HEK293 (cell line): ENCODE data around the gene PLEKHG7.

Source experiments
- CTCF ChIA-PET: fragments of 350-600 bp; formaldehyde crosslinking; extraction: SDS; loops from one replicate; lab custom pipeline; 2021; ENCODE audit warnings: antibody characterized with exemption; lab: Yijun Ruan, JAX
- POLR2A ChIA-PET: fragments of 300-600 bp; formaldehyde crosslinking; extraction: SDS; loops from one replicate; lab custom pipeline; 2020; ENCODE audit warnings: antibody characterized with exemption, inconsistent platforms; lab: Yijun Ruan, JAX
- H3K27ac ChIP-seq: fragments of 200-500 bp; sonication (Bioruptor generic); 2 replicates; pipeline ENCODE4 v1.5.1; 2014; ENCODE audit warnings: low read depth, low read length, control low read depth, inconsistent platforms; ENCODE audit errors: extremely low read depth
- H3K36me3 ChIP-seq, 2 experiments: fragments of 200-500 bp in 1 of 2; sonication (Bioruptor generic) in 1 of 2; 1 replicate in 1 of 2; 2 replicates in 1 of 2; pipeline ENCODE4 v1.5.1; 2014 to 2017; ENCODE audit warnings: inconsistent platforms in 2 of 2, low read length in 2 of 2; ENCODE audit not compliant: control insufficient read depth in 2 of 2, insufficient read depth in 1 of 2
- H3K4me1 ChIP-seq: fragments of 200-500 bp; sonication (Bioruptor generic); 2 replicates; pipeline ENCODE4 v1.5.1; 2014; ENCODE audit warnings: mild to moderate bottlenecking, low read length, inconsistent platforms; ENCODE audit not compliant: control insufficient read depth, insufficient read depth
- H3K4me3 ChIP-seq: 2 replicates; pipeline ENCODE4 v1.5.1; 2011; ENCODE audit warnings: low read depth, mild to moderate bottlenecking, control low read depth, low read length, moderate library complexity
- H3K9me3 ChIP-seq: fragments of 200-500 bp; sonication (Bioruptor generic); 2 replicates; pipeline ENCODE4 v1.5.1; 2014; ENCODE audit warnings: low read depth, low read length, inconsistent platforms; ENCODE audit not compliant: control insufficient read depth, insufficient read depth
- KLF10 ChIP-seq: fragments of 450-650 bp; IDR thresholded peaks from 2 replicates; pipeline ENCODE4 v1.5.1; 2018; ENCODE audit warnings: missing biosample characterization, mild to moderate bottlenecking, missing genetic modification characterization
- KLF8 ChIP-seq: fragments of 450-650 bp; formaldehyde crosslinking; IDR thresholded peaks from 2 replicates; pipeline ENCODE4 v1.5.1; 2016; ENCODE audit warnings: missing biosample characterization, missing genetic modification characterization
- MEIS1 ChIP-seq: sonication (generic); formaldehyde crosslinking; IDR thresholded peaks from 2 replicates; pipeline ENCODE4 v1.8.1; 2022; ENCODE audit warnings: missing genetic modification reagents, mild to moderate bottlenecking, borderline replicate concordance
- OVOL3 ChIP-seq: fragments of 450-650 bp; formaldehyde crosslinking; IDR thresholded peaks from 2 replicates; pipeline ENCODE4 v1.5.1; 2016; ENCODE audit warnings: missing biosample characterization, missing genetic modification characterization
- PRDM1 ChIP-seq: fragments of 450-650 bp; formaldehyde crosslinking; IDR thresholded peaks from 2 replicates; pipeline ENCODE4; 2016; ENCODE audit warnings: missing biosample characterization, missing genetic modification characterization
- SP7 ChIP-seq: fragments of 450-650 bp; formaldehyde crosslinking; IDR thresholded peaks from 2 replicates; pipeline ENCODE4 v1.5.1; 2016; ENCODE audit warnings: missing biosample characterization, missing genetic modification characterization
- TCF7L2 ChIP-seq: IDR thresholded peaks from 2 replicates; pipeline ENCODE4 v1.6.1; 2011; ENCODE audit warnings: low read depth, mild to moderate bottlenecking, inconsistent platforms, low read length, moderate library complexity, borderline replicate concordance
- YY1 ChIP-seq: fragments of 450-650 bp; formaldehyde crosslinking; IDR thresholded peaks from 2 replicates; pipeline ENCODE4 v1.5.1; 2018; ENCODE audit warnings: missing biosample characterization, missing genetic modification characterization
- ZBTB1 ChIP-seq: fragments of 450-650 bp; formaldehyde crosslinking; IDR thresholded peaks from 2 replicates; pipeline ENCODE4 v1.5.1; 2016; ENCODE audit warnings: missing biosample characterization, missing genetic modification characterization
- ZFP3 ChIP-seq: fragments of 450-650 bp; formaldehyde crosslinking; IDR thresholded peaks from 2 replicates; pipeline ENCODE4 v1.5.1; 2016; ENCODE audit warnings: low read depth, missing biosample characterization, missing genetic modification characterization
- ZFP41 ChIP-seq: fragments of 450-650 bp; formaldehyde crosslinking; IDR thresholded peaks from 2 replicates; pipeline ENCODE4 v1.5.1; 2016; ENCODE audit warnings: missing biosample characterization, missing genetic modification characterization, borderline replicate concordance
- ZNF114 ChIP-seq: fragments of 450-650 bp; formaldehyde crosslinking; IDR thresholded peaks from 2 replicates; pipeline ENCODE4 v1.5.0; 2017; ENCODE audit warnings: missing biosample characterization, missing genetic modification characterization
- ZNF121 ChIP-seq: fragments of 450-650 bp; formaldehyde crosslinking; IDR thresholded peaks from 2 replicates; pipeline ENCODE4 v1.5.1; 2016; ENCODE audit warnings: missing biosample characterization, missing genetic modification characterization
- ZNF239 ChIP-seq: fragments of 450-650 bp; formaldehyde crosslinking; IDR thresholded peaks from 2 replicates; pipeline ENCODE4 v1.5.1; 2016; ENCODE audit warnings: missing biosample characterization, missing genetic modification characterization
- ZNF280C ChIP-seq: fragments of 450-650 bp; formaldehyde crosslinking; IDR thresholded peaks from 2 replicates; pipeline ENCODE4 v1.5.1; 2016; ENCODE audit warnings: missing biosample characterization, missing genetic modification characterization
- ZNF292 ChIP-seq: fragments of 450-650 bp; formaldehyde crosslinking; IDR thresholded peaks from 2 replicates; pipeline ENCODE4 v1.5.1; 2016; ENCODE audit warnings: low read depth, missing biosample characterization, missing genetic modification characterization, borderline replicate concordance
- ZNF302 ChIP-seq: fragments of 450-650 bp; formaldehyde crosslinking; IDR thresholded peaks from 2 replicates; pipeline ENCODE4 v1.5.1; 2016; ENCODE audit warnings: missing biosample characterization, missing genetic modification characterization, low read depth
- ZNF341 ChIP-seq: fragments of 450-650 bp; formaldehyde crosslinking; IDR thresholded peaks from 2 replicates; pipeline ENCODE4; 2016; ENCODE audit warnings: low read depth, missing biosample characterization, missing genetic modification characterization
- ZNF561 ChIP-seq: fragments of 450-650 bp; IDR thresholded peaks from 2 replicates; pipeline ENCODE4 v1.5.1; 2018; ENCODE audit warnings: missing biosample characterization, missing genetic modification characterization, borderline replicate concordance
- ZNF623 ChIP-seq: fragments of 450-650 bp; formaldehyde crosslinking; IDR thresholded peaks from 2 replicates; pipeline ENCODE4 v1.5.1; 2016; ENCODE audit warnings: missing biosample characterization, missing genetic modification characterization
- ZNF654 ChIP-seq: fragments of 450-650 bp; formaldehyde crosslinking; IDR thresholded peaks from 2 replicates; pipeline ENCODE4 v1.5.1; 2016; ENCODE audit warnings: low read depth, missing biosample characterization, missing genetic modification characterization
- ZNF664 ChIP-seq: fragments of 450-650 bp; formaldehyde crosslinking; IDR thresholded peaks from 2 replicates; pipeline ENCODE4 v1.5.1; 2016; ENCODE audit warnings: missing biosample characterization, missing genetic modification characterization
- ZNF747 ChIP-seq: fragments of 450-650 bp; formaldehyde crosslinking; IDR thresholded peaks from 2 replicates; pipeline ENCODE4 v1.5.1; 2016; ENCODE audit warnings: missing biosample characterization, missing genetic modification characterization
- ZXDB ChIP-seq: fragments of 450-650 bp; formaldehyde crosslinking; IDR thresholded peaks from 2 replicates; pipeline ENCODE4 v1.5.1; 2016; ENCODE audit warnings: missing biosample characterization, missing genetic modification characterization
- TF ChIP-seq, protein P1 (sequence below): fragments of 450-650 bp; IDR thresholded peaks from 2 replicates; pipeline ENCODE4 v1.5.1; 2018; ENCODE audit warnings: missing biosample characterization, missing genetic modification characterization
- TF ChIP-seq, protein P2 (sequence below): fragments of 450-650 bp; formaldehyde crosslinking; IDR thresholded peaks from 2 replicates; pipeline ENCODE4 v1.5.1; 2016; ENCODE audit warnings: missing biosample characterization, missing genetic modification characterization, borderline replicate concordance
- TF ChIP-seq, protein P3 (sequence below): fragments of 450-650 bp; formaldehyde crosslinking; IDR thresholded peaks from 2 replicates; pipeline ENCODE4 v1.5.1; 2017; ENCODE audit warnings: missing biosample characterization, missing genetic modification characterization

Gene PLEKHG7

DNA sequence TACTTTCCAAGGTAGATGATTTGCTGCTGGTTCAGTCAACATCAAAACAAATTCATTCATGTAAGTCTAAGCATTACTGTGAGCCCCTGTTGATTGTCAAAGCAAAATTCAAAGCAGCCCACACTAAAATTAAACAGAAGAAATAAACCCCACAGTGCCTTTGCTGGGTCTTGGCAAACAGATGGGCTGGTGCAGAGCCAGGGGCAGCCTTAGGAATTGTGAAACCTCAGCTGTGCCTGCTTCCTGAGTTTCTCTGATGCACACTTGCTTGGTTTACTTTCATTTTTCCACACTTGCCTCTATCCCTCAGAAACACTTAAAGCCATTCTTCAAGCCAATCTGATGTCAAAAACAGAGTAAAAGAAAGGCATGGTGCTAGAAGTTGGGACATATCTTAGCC, 6.6 kb upstream of the PLEKHG7 start (continued):
- TF ChIP-seq ZNF292 (tag by site-specific recombination) (no peak), ZFP3 (tag by site-specific recombination) (no peak), OVOL3 (tag by site-specific recombination) (no peak)
- TF ChIP-seq, all 188 proteins: peak for 2

- no peak for TF ChIP-seq ZNF114 (tag by site-specific recombination)
- TF ChIP-seq ZNF239 (tag by site-specific recombination): no peak
- TF ChIP-seq ZNF654 (tag by site-specific recombination): no peak
- TF ChIP-seq ZNF747 (tag by site-specific recombination): no peak
- TF ChIP-seq, protein P1, sequence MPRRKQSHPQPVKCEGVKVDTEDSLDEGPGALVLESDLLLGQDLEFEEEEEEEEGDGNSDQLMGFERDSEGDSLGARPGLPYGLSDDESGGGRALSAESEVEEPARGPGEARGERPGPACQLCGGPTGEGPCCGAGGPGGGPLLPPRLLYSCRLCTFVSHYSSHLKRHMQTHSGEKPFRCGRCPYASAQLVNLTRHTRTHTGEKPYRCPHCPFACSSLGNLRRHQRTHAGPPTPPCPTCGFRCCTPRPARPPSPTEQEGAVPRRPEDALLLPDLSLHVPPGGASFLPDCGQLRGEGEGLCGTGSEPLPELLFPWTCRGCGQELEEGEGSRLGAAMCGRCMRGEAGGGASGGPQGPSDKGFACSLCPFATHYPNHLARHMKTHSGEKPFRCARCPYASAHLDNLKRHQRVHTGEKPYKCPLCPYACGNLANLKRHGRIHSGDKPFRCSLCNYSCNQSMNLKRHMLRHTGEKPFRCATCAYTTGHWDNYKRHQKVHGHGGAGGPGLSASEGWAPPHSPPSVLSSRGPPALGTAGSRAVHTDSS (tag by site-specific recombination): no peak
- TF ChIP-seq ZNF623 (tag by site-specific recombination): no peak
- no peak for TF ChIP-seq PRDM1
- TF ChIP-seq, all 188 proteins: peak for 0
- Histone ChIP-seq H3K4me1 (no peaks in the 10 kb centered on the region), H3K9me3 (no peaks in the 10 kb centered on the region), H3K4me3 (no peak overlapping the region), H3K27ac (no peak overlapping the region), H3K36me3 (no peaks in the 10 kb centered on the region)
- ChIA-PET CTCF (no interaction called here), POLR2A (no interaction called here)
Measured at GRCh38 chr12:92698474-92698873, 4.3 kb upstream of the PLEKHG7 start.

- H3K4me1 ChIP-seq: no peaks in the 10 kb centered on the region
- H3K4me3 ChIP-seq: no peak overlapping the region
- POLR2A ChIA-PET: no interaction called here
- H3K9me3 ChIP-seq: no peaks in the 10 kb centered on the region
- CTCF ChIA-PET: interaction anchor here (1.1 kb wide), 1 partner anchor 47 kb away, joined by 4 read pairs; no protein-coding TSS in a partner anchor
- no peak for TF ChIP-seq ZFP41 (tag by site-specific recombination)
- TF ChIP-seq ZBTB1 (tag by site-specific recombination): no peak
- TF ChIP-seq SP7: no peak
- TF ChIP-seq TCF7L2: no peak
- no peak for TF ChIP-seq ZNF121 (tag by site-specific recombination)
- TF ChIP-seq KLF8 (tag by site-specific recombination): no peak
- TF ChIP-seq YY1 (tag by site-specific recombination): no peak
- no peak for TF ChIP-seq ZNF561
- no peak for TF ChIP-seq ZXDB
- TF ChIP-seq ZNF747 (tag by site-specific recombination): no peak
- H3K27ac ChIP-seq: no peak overlapping the region
- no peaks in the 10 kb centered on the region for H3K36me3 ChIP-seq
Measured at GRCh38 chr12:92701441-92701840, 1.3 kb upstream of the PLEKHG7 start.

- ChIA-PET CTCF (interaction anchor here (0.6 kb wide), 1 partner anchor 12 kb away, joined by 3 read pairs; no protein-coding TSS in a partner anchor), POLR2A (no interaction called here)
- Histone ChIP-seq H3K4me1 (no peaks in the 10 kb centered on the region), H3K27ac (no peak overlapping the region), H3K36me3 (no peaks in the 10 kb centered on the region), H3K9me3 (no peaks in the 10 kb centered on the region), H3K4me3 (no peak overlapping the region)
- TF ChIP-seq ZNF302 (tag by site-specific recombination) (no peak), KLF10 (tag by site-specific recombination) (no peak), ZNF664 (tag by site-specific recombination) (no peak), ZNF280C (tag by site-specific recombination) (no peak), ZNF341 (tag by site-specific recombination) (no peak), MEIS1 (CRISPR knock-in tag) (no peak)
- TF ChIP-seq, protein P2, sequence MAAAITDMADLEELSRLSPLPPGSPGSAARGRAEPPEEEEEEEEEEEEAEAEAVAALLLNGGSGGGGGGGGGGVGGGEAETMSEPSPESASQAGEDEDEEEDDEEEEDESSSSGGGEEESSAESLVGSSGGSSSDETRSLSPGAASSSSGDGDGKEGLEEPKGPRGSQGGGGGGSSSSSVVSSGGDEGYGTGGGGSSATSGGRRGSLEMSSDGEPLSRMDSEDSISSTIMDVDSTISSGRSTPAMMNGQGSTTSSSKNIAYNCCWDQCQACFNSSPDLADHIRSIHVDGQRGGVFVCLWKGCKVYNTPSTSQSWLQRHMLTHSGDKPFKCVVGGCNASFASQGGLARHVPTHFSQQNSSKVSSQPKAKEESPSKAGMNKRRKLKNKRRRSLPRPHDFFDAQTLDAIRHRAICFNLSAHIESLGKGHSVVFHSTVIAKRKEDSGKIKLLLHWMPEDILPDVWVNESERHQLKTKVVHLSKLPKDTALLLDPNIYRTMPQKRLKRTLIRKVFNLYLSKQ (tag by site-specific recombination): no peak
- TF ChIP-seq, protein P3, sequence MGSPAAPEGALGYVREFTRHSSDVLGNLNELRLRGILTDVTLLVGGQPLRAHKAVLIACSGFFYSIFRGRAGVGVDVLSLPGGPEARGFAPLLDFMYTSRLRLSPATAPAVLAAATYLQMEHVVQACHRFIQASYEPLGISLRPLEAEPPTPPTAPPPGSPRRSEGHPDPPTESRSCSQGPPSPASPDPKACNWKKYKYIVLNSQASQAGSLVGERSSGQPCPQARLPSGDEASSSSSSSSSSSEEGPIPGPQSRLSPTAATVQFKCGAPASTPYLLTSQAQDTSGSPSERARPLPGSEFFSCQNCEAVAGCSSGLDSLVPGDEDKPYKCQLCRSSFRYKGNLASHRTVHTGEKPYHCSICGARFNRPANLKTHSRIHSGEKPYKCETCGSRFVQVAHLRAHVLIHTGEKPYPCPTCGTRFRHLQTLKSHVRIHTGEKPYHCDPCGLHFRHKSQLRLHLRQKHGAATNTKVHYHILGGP (tag by site-specific recombination): no peak
Measured at GRCh38 chr12:92703786-92704185, 997 bp downstream of the PLEKHG7 start.
